ENCODE measurements around the gene EPS15.
"Not testable (repeated sequence)": the region's sequence is repeated elsewhere in the genome, so short reads cannot be mapped to it uniquely, and the experiment has no call there.

EPS15 gene

DNA sequence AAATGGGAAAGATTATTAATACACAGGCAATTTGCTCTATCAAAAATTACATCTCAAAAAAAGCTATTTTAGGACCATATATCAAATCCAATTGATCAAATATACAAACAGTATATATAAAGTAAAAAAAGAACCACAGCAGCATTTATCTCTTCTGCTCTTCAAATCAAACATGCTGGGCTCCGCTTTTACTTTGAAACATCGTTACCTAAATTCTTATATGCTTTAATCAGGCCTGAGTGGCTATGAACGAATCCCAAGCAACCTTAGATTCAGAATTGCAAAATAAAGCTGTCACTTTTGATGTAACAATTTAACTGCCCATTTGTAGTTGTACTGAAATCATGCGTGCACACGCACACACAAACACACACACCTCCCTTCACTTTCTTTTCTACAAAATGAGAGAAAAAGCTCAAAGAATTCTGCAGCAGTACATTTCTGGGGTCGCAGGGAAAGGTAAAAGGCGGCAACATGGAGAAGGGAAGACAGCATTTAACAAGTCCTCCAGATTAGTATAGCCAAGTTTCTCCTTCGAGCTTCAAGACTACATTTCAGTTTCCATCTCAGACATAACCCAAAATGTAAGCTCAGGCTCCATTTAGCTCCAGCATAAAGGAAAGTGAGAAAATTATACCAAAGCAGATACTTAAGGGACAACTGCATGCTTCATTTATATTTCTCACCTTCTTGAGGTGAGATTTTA, 96.5 kb downstream of the EPS15 start:
- no peak for DNase-seq

DNA sequence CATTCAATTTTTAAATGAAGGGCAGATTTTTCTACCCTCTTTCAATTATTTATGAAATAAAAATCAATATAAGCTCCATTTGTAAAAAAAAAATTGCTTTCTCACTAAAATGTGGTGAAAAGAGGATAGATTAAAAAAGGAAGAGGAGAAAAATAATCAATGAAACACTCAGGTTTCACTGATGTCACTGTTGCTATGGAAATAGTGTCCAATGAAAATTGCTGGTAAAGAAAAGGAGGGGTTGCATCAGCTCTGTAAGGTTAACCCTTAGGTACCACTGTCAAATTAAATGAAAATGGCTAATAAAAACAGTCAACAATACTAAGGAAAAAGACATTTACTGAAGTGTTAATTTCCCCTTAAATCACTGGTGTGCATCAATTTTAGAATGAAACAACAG, 97.1 kb downstream of the EPS15 start:
- peak; percentile 47 to 82 for DNase-seq

DNA sequence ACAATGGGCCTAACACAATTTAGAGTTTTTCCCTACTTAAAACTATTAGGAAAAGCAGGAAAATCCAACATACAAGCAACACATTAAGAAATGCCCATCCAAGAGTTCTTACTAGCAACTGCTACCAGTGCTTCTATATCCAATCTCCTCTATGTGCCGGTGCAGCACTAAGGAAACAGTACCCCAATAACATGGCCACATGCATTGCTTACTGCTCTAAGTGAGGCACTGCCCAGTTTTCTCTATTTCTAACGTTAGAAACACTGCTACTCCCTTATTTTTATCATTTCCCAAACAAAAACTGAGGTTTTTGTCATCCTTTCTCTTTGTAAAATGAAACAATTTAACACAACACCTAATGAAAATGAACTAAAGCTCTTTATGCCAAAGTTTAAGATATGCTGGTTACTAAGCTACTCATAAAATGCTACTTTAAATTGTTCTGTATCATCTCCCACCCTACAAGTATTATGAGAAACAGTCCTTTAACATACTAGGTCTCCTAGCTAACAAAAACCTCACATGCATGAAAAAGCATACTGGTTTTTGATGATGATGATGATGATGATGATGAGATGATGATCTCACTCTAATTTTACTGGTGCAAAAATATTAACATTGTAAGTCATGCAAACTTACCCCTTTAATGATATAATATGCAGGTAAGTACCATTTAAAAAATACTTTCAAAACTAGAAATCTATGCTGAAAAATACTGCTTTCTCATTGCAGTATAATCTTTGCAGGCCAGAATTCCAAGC, 98.0 kb downstream of the EPS15 start:
- DNase-seq: no peak

DNA sequence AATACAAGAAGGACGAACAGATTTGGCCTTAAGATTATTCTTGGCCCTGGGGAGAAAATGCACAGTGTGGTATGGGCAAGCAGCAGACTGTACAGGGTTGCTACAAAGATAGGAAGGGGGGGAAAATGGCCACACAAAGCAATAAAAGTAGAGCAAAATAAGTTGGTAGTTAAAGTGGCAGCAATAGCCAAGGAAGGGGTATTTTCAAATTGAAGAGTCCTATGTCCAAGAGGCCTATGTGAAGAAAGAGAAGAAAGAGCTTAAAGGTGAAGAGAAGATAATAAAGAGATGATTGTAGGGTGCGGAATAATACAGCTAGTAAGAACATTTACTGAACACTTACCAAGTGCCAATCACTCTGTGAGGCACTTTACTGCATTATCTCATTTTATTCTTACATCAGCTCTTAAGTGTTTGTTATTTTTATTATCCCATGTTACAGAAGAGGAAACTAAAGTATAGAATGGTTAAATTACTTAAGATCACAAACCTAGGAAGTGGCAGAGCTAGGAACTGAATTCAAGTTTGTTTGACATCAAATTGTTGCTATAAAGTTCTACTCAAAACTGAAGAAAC, 100.6 kb downstream of the EPS15 start:
- no peak for DNase-seq

DNA sequence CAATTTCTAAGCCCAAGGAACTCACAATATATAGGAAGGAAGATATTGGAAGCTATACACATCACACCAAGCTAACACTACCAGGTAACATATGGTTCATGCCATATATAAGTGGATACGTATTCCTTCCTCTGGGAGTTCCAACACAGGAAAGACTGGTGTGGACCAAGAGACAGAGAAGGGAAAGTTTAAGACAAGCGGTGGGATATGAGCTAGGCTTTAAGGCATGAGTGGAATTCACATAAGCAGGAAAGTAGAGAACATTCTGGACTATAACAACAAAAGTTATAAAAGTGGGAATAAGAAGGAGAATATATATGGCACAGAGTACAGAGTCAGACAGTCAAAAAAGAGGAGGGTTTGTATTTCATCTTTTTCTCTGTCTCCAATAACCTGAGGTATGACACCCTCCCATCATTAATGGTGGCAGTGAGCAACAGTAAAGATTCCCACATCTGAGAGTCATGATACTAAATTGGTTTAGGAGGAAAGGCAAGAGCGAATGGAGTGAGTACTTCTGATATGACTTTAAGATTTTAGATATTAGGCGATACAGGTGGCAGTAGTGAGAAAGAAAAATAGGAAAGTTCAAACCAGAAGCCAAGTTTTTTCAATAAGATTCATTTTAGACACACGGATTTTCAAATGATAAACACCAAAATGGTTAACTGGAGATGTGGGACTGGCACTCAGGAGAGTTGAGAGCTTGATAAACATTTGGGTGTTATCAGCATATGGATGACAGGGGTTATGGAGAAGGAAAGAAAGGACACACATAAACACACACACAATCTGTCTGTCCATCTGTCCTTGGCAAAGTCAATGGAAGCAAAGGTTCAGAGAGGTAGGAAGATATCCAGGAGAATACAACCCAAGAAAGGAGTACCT, 101.3 kb downstream of the EPS15 start:
- no peak for DNase-seq

DNA sequence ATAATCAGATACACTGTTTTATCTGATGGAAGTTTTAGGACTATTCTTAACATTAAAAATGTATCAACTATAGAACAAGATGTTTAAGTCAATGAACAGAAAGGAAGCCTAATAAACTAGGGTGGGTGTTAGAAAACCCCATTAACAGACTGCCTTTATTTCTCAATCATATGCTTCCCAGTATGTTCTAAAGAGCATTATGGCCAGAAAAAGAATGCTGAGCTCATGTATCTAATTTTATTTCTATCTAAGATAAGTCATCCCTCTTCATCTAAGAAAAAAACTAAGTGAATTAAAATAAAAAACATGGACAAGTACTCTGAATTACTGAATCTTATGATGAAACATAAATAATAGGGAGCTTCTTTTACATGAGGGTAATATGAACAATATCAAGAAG, 102.2 kb downstream of the EPS15 start:
- no peak for DNase-seq

DNA sequence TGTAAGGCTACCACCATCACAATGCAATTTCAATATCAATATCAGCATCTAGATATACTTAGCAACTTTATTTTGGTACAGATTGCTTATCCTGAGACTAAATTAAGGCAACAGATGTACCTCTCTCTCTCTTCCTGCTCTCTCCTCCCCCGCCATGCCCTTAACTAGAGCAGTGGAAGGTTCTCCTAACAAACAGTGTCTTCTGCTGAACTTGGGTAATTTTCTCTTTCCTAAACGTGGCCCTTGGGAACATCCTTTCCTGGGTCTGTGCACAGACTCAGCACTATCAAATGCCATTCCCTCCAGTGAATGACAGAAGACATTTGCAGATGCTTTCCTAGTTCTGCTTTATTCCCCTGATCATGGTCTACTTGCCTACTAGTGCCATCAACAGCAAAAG, 103.1 kb downstream of the EPS15 start:
- no peak for DNase-seq

GRCh38 chr1:51414811-51415210, 104.3 kb downstream of the EPS15 start:
- DNase-seq: no peak

- not testable (repeated sequence) for DNase-seq
Observed at GRCh38 chr1:51411820-51412219, 107.2 kb downstream of the EPS15 start.

GRCh38 chr1:51410568-51411460, 108.3 kb downstream of the EPS15 start:
- no peak for DNase-seq

- not testable (repeated sequence) for DNase-seq
Observed at GRCh38 chr1:51409755-51410541, 109.1 kb downstream of the EPS15 start.

DNA sequence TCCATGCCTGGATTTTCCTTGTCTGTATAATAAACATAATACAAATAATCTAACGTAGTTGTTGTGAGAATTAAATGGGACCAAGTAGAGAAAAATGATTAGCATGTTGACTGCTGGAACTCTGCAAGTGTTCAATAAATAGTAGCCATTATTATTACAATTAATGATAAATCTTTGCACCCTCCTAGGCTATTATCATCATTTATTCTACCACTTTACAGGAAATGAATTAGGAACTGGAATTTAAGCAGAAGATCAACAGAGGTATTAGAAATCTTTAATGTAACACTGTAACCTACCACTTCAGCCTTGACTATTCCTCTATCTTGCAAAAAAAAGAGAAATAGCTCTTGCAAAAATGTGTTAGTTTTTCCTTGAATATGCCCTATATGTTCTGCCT, 126.8 kb downstream of the EPS15 start:
- DNase-seq: no peak

DNA sequence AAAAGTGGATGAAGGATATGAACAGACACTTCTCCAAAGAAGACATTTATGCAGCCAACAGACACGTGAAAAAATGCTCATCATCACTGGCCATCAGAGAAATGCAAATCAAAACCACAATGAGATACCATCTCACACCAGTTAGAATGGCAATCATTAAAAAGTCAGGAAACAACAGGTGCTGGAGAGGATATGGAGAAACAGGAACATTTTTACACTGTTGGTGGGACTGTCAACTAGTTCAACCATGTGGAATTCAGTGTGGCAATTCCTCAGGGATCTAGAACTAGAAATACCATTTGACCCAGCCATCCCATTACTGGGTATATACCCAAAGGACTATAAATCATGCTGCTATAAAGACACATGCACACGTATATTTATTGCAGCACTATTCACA, 128.4 kb downstream of the EPS15 start:
- DNase-seq: not testable (repeated sequence)

DNA sequence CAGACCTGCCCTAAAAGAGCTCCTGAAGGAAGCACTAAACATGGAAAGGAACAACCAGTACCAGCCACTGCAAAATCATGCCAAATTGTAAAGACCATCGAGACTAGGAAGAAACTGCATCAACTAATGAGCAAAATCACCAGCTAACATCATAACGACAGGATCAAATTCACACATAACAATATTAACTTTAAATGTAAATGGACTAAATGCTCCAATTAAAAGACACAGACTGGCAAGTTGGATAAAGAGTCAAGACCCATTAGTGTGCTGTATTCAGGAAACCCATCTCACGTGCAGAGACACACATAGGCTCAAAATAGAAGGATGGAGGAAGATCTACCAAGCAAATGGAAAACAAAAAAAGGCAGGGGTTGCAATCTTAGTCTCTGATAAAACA, 131.8 kb downstream of the EPS15 start:
- not testable (repeated sequence) for DNase-seq

DNA sequence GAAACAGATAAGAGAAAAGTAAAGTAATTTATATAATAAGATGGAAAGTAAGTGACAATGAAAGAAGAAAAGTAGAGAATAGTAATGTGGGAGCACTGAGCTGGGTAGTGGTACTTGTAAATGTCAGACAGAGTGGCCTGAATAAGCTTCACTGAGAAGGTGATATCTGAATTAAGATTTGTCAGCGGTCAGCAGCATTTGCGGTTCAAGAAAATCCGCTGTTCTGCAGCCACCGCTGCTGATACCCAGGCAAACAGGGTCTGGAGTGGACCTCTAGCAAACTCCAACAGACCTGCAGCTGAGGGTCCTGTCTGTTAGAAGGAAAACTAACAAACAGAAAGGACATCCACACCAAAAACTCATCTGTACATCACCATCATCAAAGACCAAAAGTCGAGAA, 132.8 kb downstream of the EPS15 start:
- DNase-seq: not testable (repeated sequence)

GRCh38 chr1:51385776-51386175, 133.3 kb downstream of the EPS15 start:
- DNase-seq: no peak

- DNase-seq: no peak
Observed at GRCh38 chr1:51381964-51382363, 137.1 kb downstream of the EPS15 start.

DNA sequence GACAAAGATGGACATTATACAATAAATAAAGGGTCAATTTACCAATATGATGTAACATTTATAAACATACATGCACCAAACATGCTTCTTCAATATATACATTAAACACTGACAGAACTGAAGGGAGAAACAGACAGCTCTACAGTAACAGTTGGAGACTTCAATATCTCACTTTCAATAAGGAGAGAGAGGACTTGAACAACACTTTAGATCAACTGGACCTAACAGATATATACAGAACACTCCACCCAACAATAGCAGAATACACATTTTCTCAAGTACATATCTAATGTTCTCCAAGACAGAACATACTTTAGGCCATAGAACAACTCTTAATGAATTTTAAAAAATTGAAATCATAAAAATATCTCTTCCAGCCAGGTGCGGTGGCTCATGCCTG, 138.1 kb downstream of the EPS15 start:
- DNase-seq: no peak

GRCh38 chr1:51378871-51379270, 140.2 kb downstream of the EPS15 start:
- DNase-seq: no peak

DNA sequence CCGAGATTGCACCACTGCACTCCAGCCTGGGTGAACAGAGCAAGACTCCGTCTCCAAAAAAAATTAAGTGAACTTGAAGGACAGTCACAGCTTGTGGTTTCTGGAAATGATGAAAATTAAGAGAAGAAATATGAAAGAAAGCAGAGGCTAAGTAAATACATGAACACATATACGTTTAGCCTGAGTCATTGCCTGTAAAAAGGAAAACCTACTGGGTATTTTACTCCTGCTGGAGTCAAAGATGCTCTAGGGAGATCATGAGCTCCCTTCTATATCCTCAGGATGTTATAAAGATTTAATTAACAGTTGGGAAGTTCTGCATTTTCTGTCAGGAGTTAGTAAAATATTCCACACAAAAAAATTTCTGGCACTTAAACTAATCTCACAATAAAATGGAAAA, 145.2 kb downstream of the EPS15 start:
- no peak for DNase-seq

- DNase-seq: no peak
Observed at GRCh38 chr1:51372561-51372960, 146.5 kb downstream of the EPS15 start.
